BE2C (cell line): ENCODE results near the gene GCDH.

ENCODE experiments used
- DNase-seq: peaks from one replicate; pipeline ENCODE4 v3.0.0-alpha.2; 2020
- H3K27me3 ChIP-seq: fragments of 250-450 bp; sonication (Bioruptor Pico); 2 replicates; pipeline ENCODE4 v1.5.1; 2020; ENCODE audit warnings: mild to moderate bottlenecking
- H3K36me3 ChIP-seq: fragments of 250-450 bp; sonication (Bioruptor Pico); 2 replicates; pipeline ENCODE4 v1.5.1; 2020; ENCODE audit warnings: mild to moderate bottlenecking
- H3K4me1 ChIP-seq: fragments of 250-450 bp; sonication (Bioruptor Pico); 2 replicates; pipeline ENCODE4 v1.5.1; 2020
- H3K4me3 ChIP-seq: 2 replicates; pipeline ENCODE4 v1.5.1; 2011; ENCODE audit warnings: low read depth, low read length
- H3K9me3 ChIP-seq: fragments of 250-450 bp; sonication (Bioruptor Pico); 2 replicates; pipeline ENCODE4 v1.5.1; 2020
- CTCF ChIP-seq: IDR thresholded peaks from 2 replicates; pipeline ENCODE4 v1.5.1; 2012; ENCODE audit warnings: mild to moderate bottlenecking, low read depth, low read length

The GCDH gene

GRCh38 chr19:12893582-12893981, 2.6 kb downstream of the GCDH start:
- no peak for TF ChIP-seq CTCF
- Histone ChIP-seq H3K27me3 (no peaks in the 10 kb centered on the region), H3K4me3 (no peak overlapping the region), H3K36me3 (no peaks in the 10 kb centered on the region), H3K9me3 (no peaks in the 10 kb centered on the region), H3K4me1 (no peaks in the 10 kb centered on the region)
- DNase-seq, result no peak

GRCh38 chr19:12896460-12896859, 5.5 kb downstream of the GCDH start:
- Histone ChIP-seq H3K36me3 (no peaks in the 10 kb centered on the region), H3K27me3 (no peaks in the 10 kb centered on the region), H3K4me3 (no peak overlapping the region), H3K9me3 (no peaks in the 10 kb centered on the region), H3K4me1 (no peaks in the 10 kb centered on the region)
- DNase-seq, result no peak
- TF ChIP-seq CTCF, result no peak

GRCh38 chr19:12899891-12900518, 9.0 kb downstream of the GCDH start:
- no peak for TF ChIP-seq CTCF
- Histone ChIP-seq H3K4me3 (no peak overlapping the region), H3K9me3 (no peaks in the 10 kb centered on the region), H3K36me3 (no peaks in the 10 kb centered on the region), H3K4me1 (no peaks in the 10 kb centered on the region), H3K27me3 (no peaks in the 10 kb centered on the region)
- no peak for DNase-seq

- no peak for TF ChIP-seq CTCF
These were observed 16.2 kb downstream of the GCDH start for GRCh38 chr19:12907166-12907565.

GRCh38 chr19:12912571-12912970, 21.6 kb downstream of the GCDH start:
- no peaks in the 10 kb centered on the region for H3K9me3 ChIP-seq
- H3K36me3 ChIP-seq, result no peaks in the 10 kb centered on the region
- H3K4me1 ChIP-seq, result peaks cover 11% of the 10 kb centered on the region
- DNase-seq, result no peak
- TF ChIP-seq CTCF, result no peak
- no peaks in the 10 kb centered on the region for H3K27me3 ChIP-seq
- peak overlapping the region; percentile 38 for H3K4me3 ChIP-seq

More at GRCh38 chr19:12907166-12907565, 16.2 kb downstream of the GCDH start:
- no peaks in the 10 kb centered on the region for H3K27me3 ChIP-seq
- H3K9me3 ChIP-seq, result no peaks in the 10 kb centered on the region
- DNase-seq, result no peak
- H3K36me3 ChIP-seq, result no peaks in the 10 kb centered on the region
- no peak overlapping the region for H3K4me3 ChIP-seq
- no peaks in the 10 kb centered on the region for H3K4me1 ChIP-seq

GRCh38 chr19:12913011-12913561, 22.1 kb downstream of the GCDH start:
- DNase-seq, result peak; percentile 77
- no peak for TF ChIP-seq CTCF
- H3K4me3 ChIP-seq, result peak overlapping the region; percentile 38

More at GRCh38 chr19:12913011-12913561, 22.1 kb downstream of the GCDH start:
- no peaks in the 10 kb centered on the region for H3K27me3 ChIP-seq
- H3K9me3 ChIP-seq, result no peaks in the 10 kb centered on the region
- H3K36me3 ChIP-seq, result no peaks in the 10 kb centered on the region
- peaks cover 11% of the 10 kb centered on the region for H3K4me1 ChIP-seq
